Measurements from ENCODE around the gene HOXB6.

Gene HOXB6

DNA sequence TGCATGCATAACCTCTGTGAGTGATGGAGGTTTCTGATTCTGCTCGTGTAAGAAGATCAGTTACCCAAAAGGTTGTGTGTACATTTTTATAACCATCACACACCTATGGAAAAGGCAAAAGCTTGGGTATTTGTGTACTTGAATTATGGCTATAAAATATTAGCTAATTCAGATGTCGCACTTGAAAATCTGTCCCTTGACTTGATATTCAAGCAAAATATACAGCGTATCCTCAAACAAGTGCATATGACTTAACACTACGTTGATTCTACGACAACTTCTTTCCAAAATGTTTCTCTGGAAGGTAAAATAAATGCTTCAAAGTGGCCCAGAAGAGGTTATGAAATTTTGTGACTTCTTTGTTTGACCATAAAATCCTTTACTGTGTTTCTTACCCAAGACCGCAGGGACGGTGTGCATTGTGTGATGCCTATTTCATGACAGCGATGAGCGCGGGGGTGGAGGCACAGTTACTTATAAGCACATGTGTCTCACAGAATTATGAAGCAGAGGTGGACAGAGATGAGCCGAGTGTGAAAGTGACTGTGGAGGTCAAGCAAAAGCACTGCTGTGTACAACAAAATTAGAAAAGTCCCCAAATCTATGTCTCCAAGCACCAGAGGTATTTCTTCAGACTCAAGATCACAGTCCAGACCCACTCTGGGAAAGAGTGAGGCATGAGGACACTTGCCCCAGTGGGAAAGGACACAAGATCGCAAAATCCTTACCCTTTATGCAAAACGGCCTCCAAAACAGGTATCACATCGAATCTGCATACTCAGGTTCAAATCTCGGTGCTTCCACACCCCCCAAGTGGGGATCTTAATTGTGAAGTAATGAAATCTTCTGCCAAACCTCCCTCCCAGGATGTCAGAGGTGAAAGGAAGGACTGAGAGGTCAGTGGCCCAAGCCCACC is 25.5 kb upstream of the HOXB6 start:
- no peak for DNase-seq (ENCODE audit: low read depth)
- TF ChIP-seq CTCF (conservative IDR thresholded peaks at IDR 0.05; ENCODE audit: control insufficient read depth, insufficient read depth, low read depth, low read length) = no peak
- no peak overlapping the region for H3K4me3 ChIP-seq (ENCODE audit: control insufficient read depth, low read depth, low read length)

DNA sequence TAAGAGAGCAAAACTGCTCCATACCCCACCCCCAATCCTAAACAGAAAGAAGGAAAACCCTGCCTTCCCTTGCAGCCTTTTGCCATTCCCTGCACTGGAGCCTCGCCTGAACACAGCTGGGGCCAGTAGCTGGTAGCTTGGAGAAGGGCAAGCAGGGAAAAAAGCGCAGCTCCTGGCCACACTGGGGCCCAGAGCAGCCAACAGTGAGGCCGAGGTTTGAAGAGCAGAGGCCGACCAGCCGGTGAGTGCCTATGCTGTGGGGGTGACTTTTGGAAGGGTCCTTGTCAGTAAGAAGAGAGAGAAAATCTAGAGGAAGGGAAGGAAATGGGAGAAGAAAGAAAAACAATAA is 24.6 kb upstream of the HOXB6 start:
- no peak for DNase-seq (ENCODE audit: low read depth)
- H3K4me3 ChIP-seq (ENCODE audit: control insufficient read depth, low read depth, low read length) = no peak overlapping the region
- TF ChIP-seq CTCF (conservative IDR thresholded peaks at IDR 0.05; ENCODE audit: control insufficient read depth, insufficient read depth, low read depth, low read length) = no peak

DNA sequence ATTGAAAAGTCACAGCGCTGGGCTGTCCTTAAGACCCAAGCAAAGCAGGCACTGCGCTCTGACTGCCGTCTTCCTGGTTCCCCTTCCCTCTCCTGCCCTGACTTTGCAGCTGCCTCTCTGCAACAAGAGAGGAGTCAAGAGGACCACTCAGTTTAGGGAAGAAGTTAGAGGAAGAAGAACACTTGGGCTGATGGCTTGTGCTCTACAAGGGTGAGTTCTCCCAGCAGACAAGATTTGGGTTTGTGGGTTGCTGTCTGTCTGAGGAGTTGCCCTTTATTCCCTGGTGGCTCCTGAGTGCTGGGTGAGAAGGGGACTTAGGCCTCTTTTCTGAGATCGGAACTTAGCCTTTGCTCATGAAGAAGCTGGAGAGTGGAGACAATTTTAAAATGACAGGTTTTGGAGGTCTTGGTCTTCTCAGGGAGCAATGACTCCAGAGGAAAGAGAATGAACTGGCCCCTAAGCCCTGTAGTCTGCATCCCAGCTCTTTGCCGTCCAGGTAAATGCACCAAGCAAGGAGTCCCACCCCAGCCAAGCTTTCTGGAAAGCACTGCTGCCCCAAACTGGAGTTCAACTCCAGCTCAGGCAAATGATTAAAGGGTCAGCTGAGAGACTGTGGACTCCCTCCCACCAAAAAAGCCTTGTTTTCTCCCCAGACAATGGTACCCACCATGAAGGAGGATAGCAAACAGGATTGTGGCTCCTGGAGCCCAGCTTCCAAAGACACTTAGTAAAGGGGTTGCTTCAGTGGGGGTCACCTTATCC is 24.0 kb upstream of the HOXB6 start:
- DNase-seq (ENCODE audit: low read depth) = no peak
- TF ChIP-seq CTCF (conservative IDR thresholded peaks at IDR 0.05; ENCODE audit: control insufficient read depth, insufficient read depth, low read depth, low read length) = no peak
- no peak overlapping the region for H3K4me3 ChIP-seq (ENCODE audit: control insufficient read depth, low read depth, low read length)

GRCh38 chr17:48627623-48628521 is 23.1 kb upstream of the HOXB6 start:
- no peak for TF ChIP-seq CTCF (conservative IDR thresholded peaks at IDR 0.05; ENCODE audit: control insufficient read depth, insufficient read depth, low read depth, low read length)
- no peak for DNase-seq (ENCODE audit: low read depth)

DNA sequence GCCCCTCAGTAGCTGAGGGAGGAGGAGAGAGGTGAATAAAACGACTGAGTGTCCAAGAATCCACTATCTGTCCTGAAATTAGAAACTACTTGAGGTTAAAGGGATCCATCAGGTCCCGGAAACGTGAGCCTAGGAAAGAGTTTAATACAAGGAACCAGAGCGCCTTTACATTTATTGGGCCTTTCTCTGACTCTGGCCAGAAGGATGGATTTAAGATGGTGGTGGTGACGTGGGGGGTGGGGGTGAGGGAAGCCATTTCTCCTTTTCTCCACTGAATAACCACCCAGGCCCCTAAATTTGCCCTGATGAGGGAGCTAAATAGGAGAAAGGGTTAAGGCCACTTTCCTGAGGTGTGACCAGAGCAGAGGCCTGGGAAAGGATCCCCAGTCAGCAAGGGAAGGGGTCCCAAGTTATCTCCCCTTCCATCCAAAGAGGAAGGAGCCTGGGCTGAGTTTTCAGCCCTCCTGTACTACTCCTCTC is 22.4 kb upstream of the HOXB6 start:
- no peak overlapping the region for H3K4me3 ChIP-seq (ENCODE audit: control insufficient read depth, low read depth, low read length)
- TF ChIP-seq CTCF (conservative IDR thresholded peaks at IDR 0.05; ENCODE audit: control insufficient read depth, insufficient read depth, low read depth, low read length) = no peak
- DNase-seq (ENCODE audit: low read depth) = no peak

More at GRCh38 chr17:48627623-48628521, 23.1 kb upstream of the HOXB6 start:
- H3K4me3 ChIP-seq (ENCODE audit: control insufficient read depth, low read depth, low read length) = no peak overlapping the region
